ENCODE data around the gene PPM1L. TPM values are rescaled to one million over a fixed set of nuclear protein-coding genes. Genes with fewer than 3 reads are reported as not detected.

The PPM1L gene
- total and polyA plus RNA-seq, 9 donors = 5.3 to 13.9 (median 10.9) TPM

Other genes with a start within 250 kb of the PPM1L start
- gene KPNA4, start 190.7 kb upstream of the PPM1L start, total RNA-seq = 33.6 TPM
- 10 to 100 TPM; 45.0 to 68.4 (median 59.5) TPM for gene KPNA4, start 190.7 kb upstream of the PPM1L start, polyA plus RNA-seq (ENCODE audit: insufficient read depth in 1 of 8, insufficient read length in 8 of 8, low replicate concordance in 1 of 8)
- gene ARL14, start 79.1 kb upstream of the PPM1L start, total RNA-seq = not detected
- under 1 TPM in 1 of 8 donors, not detected in 7; 0.15 TPM for gene ARL14, start 79.1 kb upstream of the PPM1L start, polyA plus RNA-seq (ENCODE audit: insufficient read depth in 1 of 8, insufficient read length in 8 of 8, low replicate concordance in 1 of 8)